CD14-positive monocyte (primary cell): ENCODE results near the gene NAP1L4. TPM values are rescaled to one million over a fixed set of nuclear protein-coding genes. Genes with fewer than 3 reads are reported as not detected.
A peak's percentile ranks its signal among the peaks of the same experiment; 100 is the strongest.

ENCODE experiments used
- DNase-seq, 3 donors: peaks; one replicate each; pipeline ENCODE4 v3.0.0-alpha.2; 2011 to 2022
- H2AFZ ChIP-seq: 2 replicates; pipeline ENCODE4 v1.6.0; 2012; ENCODE audit warnings: mild to moderate bottlenecking, low read depth, low read length, inconsistent platforms; ENCODE audit not compliant: insufficient read depth, poor library complexity, severe bottlenecking
- H3K27ac ChIP-seq, 2 donors: 1 replicate in 1 of 2; 2 replicates in 1 of 2; pipeline ENCODE4 v1.5.1; 2012 to 2013; ENCODE audit warnings: low read length in 2 of 2, control low read depth in 1 of 2, inconsistent platforms in 1 of 2, low read depth in 1 of 2, mild to moderate bottlenecking in 1 of 2
- H3K27me3 ChIP-seq, 2 donors: one replicate each; pipeline versions ENCODE4 v1.6.0 to v1.6.1; 2011 to 2013; ENCODE audit warnings: low read length in 2 of 2; ENCODE audit not compliant: control insufficient read depth in 2 of 2, insufficient read depth in 2 of 2
- H3K36me3 ChIP-seq, 2 donors: replicated peaks in 1 of 2; 1 replicate in 1 of 2; 2 replicates in 1 of 2; pipeline versions ENCODE4 v1.5.1 to v1.6.1; 2012 to 2013; ENCODE audit warnings: low read length in 2 of 2, control low read depth in 1 of 2, inconsistent platforms in 1 of 2, mild to moderate bottlenecking in 1 of 2; ENCODE audit not compliant: insufficient read depth in 2 of 2, control insufficient read depth in 1 of 2
- H3K4me1 ChIP-seq, 2 donors: 1 replicate in 1 of 2; 2 replicates in 1 of 2; pipeline versions ENCODE4 v1.5.1 to v1.6.1; 2012 to 2013; ENCODE audit warnings: low read length in 2 of 2, control low read depth in 1 of 2, inconsistent platforms in 1 of 2, mild to moderate bottlenecking in 1 of 2, moderate library complexity in 1 of 2; ENCODE audit not compliant: insufficient read depth in 2 of 2, control insufficient read depth in 1 of 2
- H3K4me2 ChIP-seq: replicated peaks from 2 replicates; pipeline ENCODE3; 2012; ENCODE audit warnings: low read length, moderate library complexity, mild to moderate bottlenecking; ENCODE audit not compliant: poor library complexity, severe bottlenecking; ENCODE audit errors: extremely low read depth
- H3K4me3 ChIP-seq, 3 experiments: fragments of 200-600 bp in 1 of 3; sonication (generic) in 1 of 3; replicated peaks in 1 of 3; 1 replicate in 2 of 3; 2 replicates in 1 of 3; pipeline ENCODE4 v1.5.1; 2011 to 2013; ENCODE audit warnings: low read length in 3 of 3, mild to moderate bottlenecking in 3 of 3, control low read depth in 2 of 3, low read depth in 2 of 3, inconsistent platforms in 1 of 3, moderate library complexity in 1 of 3
- H3K79me2 ChIP-seq: 2 replicates; pipeline ENCODE4 v1.6.0; 2012; ENCODE audit warnings: mild to moderate bottlenecking, control low read depth, inconsistent platforms, low read length, moderate library complexity; ENCODE audit not compliant: insufficient read depth
- H3K9ac ChIP-seq: 2 replicates; pipeline ENCODE4 v1.6.0; 2017; ENCODE audit warnings: low read length, mild to moderate bottlenecking; ENCODE audit not compliant: insufficient read depth, poor library complexity, severe bottlenecking
- H3K9me3 ChIP-seq, 2 donors: replicated peaks in 1 of 2; 1 replicate in 1 of 2; 2 replicates in 1 of 2; pipeline versions ENCODE4 v1.5.1 to v1.6.1; 2012 to 2013; ENCODE audit warnings: low read length in 2 of 2, control low read depth in 1 of 2; ENCODE audit not compliant: control insufficient read depth in 1 of 2, insufficient read depth in 1 of 2
- H4K20me1 ChIP-seq: 2 replicates; pipeline ENCODE4 v1.6.0; 2012; ENCODE audit warnings: mild to moderate bottlenecking, low read length, control low read depth, moderate library complexity; ENCODE audit not compliant: insufficient read depth
- H3K27ac Mint-ChIP-seq, 7 donors: one replicate each; pipeline ENCODE4 v1.8.0; 2020; ENCODE audit warnings: mild to moderate bottlenecking in 7 of 7, mixed read lengths in 7 of 7, moderate library complexity in 6 of 7, inconsistent platforms in 2 of 7
- H3K27me3 Mint-ChIP-seq, 3 donors: one replicate each; pipeline ENCODE4 v1.8.0; 2021 to 2022; ENCODE audit warnings: low read depth in 3 of 3, mild to moderate bottlenecking in 3 of 3, mixed read lengths in 3 of 3, moderate library complexity in 3 of 3, inconsistent platforms in 1 of 3
- H3K36me3 Mint-ChIP-seq, 2 donors: one replicate each; pipeline ENCODE4 v1.8.0; 2020; ENCODE audit warnings: mixed read lengths in 2 of 2, inconsistent platforms in 1 of 2, mild to moderate bottlenecking in 1 of 2
- H3K4me1 Mint-ChIP-seq: one replicate; pipeline ENCODE4 v1.8.0; 2020; ENCODE audit warnings: mild to moderate bottlenecking, mixed read lengths
- H3K4me3 Mint-ChIP-seq, 2 donors: one replicate each; pipeline ENCODE4 v1.8.0; 2020; ENCODE audit warnings: mild to moderate bottlenecking in 2 of 2, mixed read lengths in 2 of 2, moderate library complexity in 1 of 2
- H3K9me3 Mint-ChIP-seq, 7 donors: one replicate each; pipeline ENCODE4 v1.8.0; 2020 to 2022; ENCODE audit warnings: mixed read lengths in 7 of 7, mild to moderate bottlenecking in 6 of 7, moderate library complexity in 6 of 7, inconsistent platforms in 2 of 7
- CTCF ChIP-seq: fragments of 200-600 bp; IDR thresholded peaks from one replicate; pipeline ENCODE4 v1.8.0; 2022; ENCODE audit warnings: antibody characterized with exemption, mild to moderate bottlenecking
- WGBS: methylation state at CpG from one replicate; pipeline ENCODE4 v1.1.5; 2013; ENCODE audit warnings: missing lambda C conversion rate; ENCODE audit not compliant: insufficient coverage; 5-methylcytosine and 5-hydroxymethylcytosine counted together
- intact Hi-C, 2 donors: fragments of 100-400 bp; cut with micrococcal nuclease; formaldehyde crosslinking; loops; one replicate each; pipeline versions ENCODE4 v1.15.0 to v1.15.1; 2023
- polyA plus RNA-seq, 3 donors: library from polyadenylated mRNA; depleted of rRNA in 1 of 3; unstranded in 2 of 3; stranded (reverse) in 1 of 3; fragments of 300-500 nt in 2 of 3; fragments of >200 nt in 1 of 3; fragmentation: Illumina TruSeq in 2 of 3; gene quantifications; 1 replicate in 2 of 3; 2 replicates in 1 of 3; pipeline ENCODE4 v1.2.3, GENCODE V29; 2012 to 2021

Gene NAP1L4
- polyA plus RNA-seq, 3 donors, result 42.1 to 44.9 (median 44.9) TPM

- Mint-ChIP-seq H3K36me3 (peaks cover 4 to 12% of the 10 kb centered on the region in 2 donors), H3K9me3 (peaks cover 0 to 14% (median 5%) of the 10 kb centered on the region in 7 donors), H3K27me3 (peaks cover 32 to 53% (median 35%) of the 10 kb centered on the region in 3 donors), H3K27ac (peak overlapping the region; percentile 73 to 97 (median 96)), H3K4me3 (peak overlapping the region; percentile 87 to 92), H3K4me1 (peaks cover 41% of the 10 kb centered on the region)
- Histone ChIP-seq H3K27me3 (peaks cover 8 to 32% of the 10 kb centered on the region in 2 donors), H4K20me1 (peaks cover 17% of the 10 kb centered on the region), H3K27ac (peak overlapping the region; percentile 61 to 92), H3K4me2 (peak overlapping the region; percentile 85), H3K9ac (peak overlapping the region; percentile 81), H2AFZ (peak overlapping the region; percentile 38), H3K4me1 (peaks cover 50 to 66% of the 10 kb centered on the region in 2 donors), H3K9me3 (peaks cover 2 to 14% of the 10 kb centered on the region in 2 donors), H3K4me3 (peak overlapping the region; percentile 38 to 73 (median 63)), H3K36me3 (no peaks in the 10 kb centered on the region), H3K79me2 (no peaks in the 10 kb centered on the region)
- intact Hi-C loops, result loop anchor here (5.0 kb wide), 2 partner anchors 34 to 61 kb away; partner anchors contain the start of gene NAP1L4 (in 2 of the 2)
- TF ChIP-seq CTCF, result peak; percentile 92
- WGBS, result 64% methylated on average over 14 of the region's 21 CpGs
- peak; percentile 43 to 63 (median 61) for DNase-seq
Measured at GRCh38 chr11:2930704-2931419, 61.3 kb downstream of the NAP1L4 start.

GRCh38 chr11:2929950-2930703, 62.0 kb downstream of the NAP1L4 start:
- Histone ChIP-seq H3K4me1 (peaks cover 50 to 66% of the 10 kb centered on the region in 2 donors), H3K79me2 (no peaks in the 10 kb centered on the region), H3K4me3 (peak overlapping the region; percentile 38 to 73 (median 63)), H4K20me1 (peaks cover 17% of the 10 kb centered on the region), H3K4me2 (peak overlapping the region; percentile 85), H3K9ac (peak overlapping the region; percentile 81), H3K36me3 (no peaks in the 10 kb centered on the region), H3K9me3 (peaks cover 2 to 14% of the 10 kb centered on the region in 2 donors), H2AFZ (peak overlapping the region; percentile 38), H3K27ac (peak overlapping the region; percentile 61 to 92), H3K27me3 (peaks cover 8 to 32% of the 10 kb centered on the region in 2 donors)
- intact Hi-C loops, result loop anchor here (2.0 to 5.0 kb wide), 3 partner anchors 31 to 62 kb away; partner anchors contain the start of gene NAP1L4 (in 2 of the 2)
- WGBS, result 5% methylated on average over 35 of the region's 47 CpGs
- H3K36me3 Mint-ChIP-seq, result peaks cover 4 to 12% of the 10 kb centered on the region in 2 donors
- TF ChIP-seq CTCF, result no peak
- peak; percentile 65 to 81 (median 72) for DNase-seq
- peaks cover 0 to 14% (median 7%) of the 10 kb centered on the region in 7 donors for H3K9me3 Mint-ChIP-seq
- H3K27me3 Mint-ChIP-seq, result peaks cover 32 to 56% (median 40%) of the 10 kb centered on the region in 3 donors
- peaks cover 41% of the 10 kb centered on the region for H3K4me1 Mint-ChIP-seq
- H3K27ac Mint-ChIP-seq, result peak overlapping the region; percentile 92 to 97 (median 96)
- H3K4me3 Mint-ChIP-seq, result peak overlapping the region; percentile 87 to 92
